Kidney (tissue), 14 donors: Measurements from ENCODE around the gene SPOCK1. TPM values are rescaled to one million over a fixed set of nuclear protein-coding genes. Genes with fewer than 3 reads are reported as not detected.

ENCODE experiments used
- DNase-seq, 5 donors: peaks; one replicate each; pipeline ENCODE4 v3.0.0-alpha.2; 2013 to 2020
- FAIRE-seq: peaks from 2 replicates; lab custom pipeline; 2012; peaks lifted over from hg19 to GRCh38; lab: Jason Lieb, UNC
- H3K27ac ChIP-seq, 2 donors: one replicate each; pipeline ENCODE4 v1.7.0; 2013; ENCODE audit warnings: low read depth in 2 of 2, low read length in 2 of 2, inconsistent platforms in 1 of 2
- H3K27me3 ChIP-seq: one replicate; pipeline ENCODE4 v1.7.1; 2013; ENCODE audit warnings: low read length, inconsistent platforms; ENCODE audit not compliant: control insufficient read depth, insufficient read depth
- H3K36me3 ChIP-seq, 3 donors: one replicate each; pipeline versions ENCODE4 v1.7.0 to v1.7.1; 2013; ENCODE audit warnings: low read length in 3 of 3, control low read depth in 1 of 3, inconsistent platforms in 1 of 3; ENCODE audit not compliant: insufficient read depth in 3 of 3, control insufficient read depth in 2 of 3
- H3K4me1 ChIP-seq, 3 donors: one replicate each; pipeline versions ENCODE4 v1.7.0 to v1.7.1; 2013; ENCODE audit warnings: low read length in 3 of 3, inconsistent platforms in 1 of 3, low read depth in 1 of 3; ENCODE audit not compliant: control insufficient read depth in 2 of 3, insufficient read depth in 2 of 3
- H3K4me3 ChIP-seq, 3 donors: one replicate each; pipeline versions ENCODE4 v1.7.0 to v1.8.1; 2013; ENCODE audit warnings: low read length in 3 of 3, control low read depth in 1 of 3, inconsistent platforms in 1 of 3
- H3K9ac ChIP-seq, 3 donors: one replicate each; pipeline versions ENCODE4 v1.7.0 to v1.7.1; 2013; ENCODE audit warnings: low read length in 3 of 3, control low read depth in 1 of 3, inconsistent platforms in 1 of 3
- H3K9me3 ChIP-seq, 3 donors: one replicate each; pipeline versions ENCODE4 v1.7.0 to v1.7.1; 2013; ENCODE audit warnings: low read length in 3 of 3, control low read depth in 1 of 3, inconsistent platforms in 1 of 3; ENCODE audit not compliant: control insufficient read depth in 2 of 3, insufficient read depth in 1 of 3
- CTCF ChIP-seq: IDR thresholded peaks from 3 replicates; pipeline ENCODE4 v1.5.1; 2012; ENCODE audit warnings: mild to moderate bottlenecking, moderate library complexity, borderline replicate concordance; ENCODE audit not compliant: insufficient read depth; ENCODE audit errors: extremely low read depth
- intact Hi-C: fragments of 100-400 bp; cut with DNase I; formaldehyde crosslinking; loops from one replicate; pipeline ENCODE4 v1.11.1; 2022
- polyA plus RNA-seq: library from polyadenylated mRNA; stranded (reverse); fragments of 350-450 nt; fragmentation: Illumina TruSeq; extraction: RNeasy Lipid Tissue Mini Kit (QIAGEN cat#74804); gene quantifications from one replicate; pipeline ENCODE4 v1.2.3, GENCODE V29; 2014; ENCODE audit warnings: low read depth, low replicate concordance; ENCODE audit not compliant: insufficient read depth
- total RNA-seq: library from RNA; stranded (reverse); fragmentation: NEBNext Ultra II Directional; extraction: Animal tissue kit (Norgen Biotek cat#: 25700); gene quantifications from one replicate; pipeline ENCODE4 v1.2.1, GENCODE V29; 2021
- donor health status: control.
- donor health status: control.
- donor health status: control.
- donor health status: control.
- donor health status: control.
- donor health status: DM: yes; HTN: yes; CAD: no.
- donor health status: Normal renal cell carcinoma (clear cell type).

Gene SPOCK1
- total and polyA plus RNA-seq, 2 donors from 2014 or later = 15.7 to 32.8 TPM

GRCh38 chr5:137372773-137373160 is 126.4 kb downstream of the SPOCK1 start:
- H3K9ac ChIP-seq = no peak overlapping the region
- FAIRE-seq (no peak), DNase-seq (no peak)
- TF ChIP-seq CTCF = no peak
- intact Hi-C loops = no loop called here
- H3K27me3 ChIP-seq = no peaks in the 10 kb centered on the region
- no peak overlapping the region for H3K4me3 ChIP-seq
- no peak overlapping the region for H3K27ac ChIP-seq
- no peaks in the 10 kb centered on the region for H3K36me3 ChIP-seq
- no peaks in the 10 kb centered on the region for H3K9me3 ChIP-seq
- no peaks in the 10 kb centered on the region for H3K4me1 ChIP-seq

DNA sequence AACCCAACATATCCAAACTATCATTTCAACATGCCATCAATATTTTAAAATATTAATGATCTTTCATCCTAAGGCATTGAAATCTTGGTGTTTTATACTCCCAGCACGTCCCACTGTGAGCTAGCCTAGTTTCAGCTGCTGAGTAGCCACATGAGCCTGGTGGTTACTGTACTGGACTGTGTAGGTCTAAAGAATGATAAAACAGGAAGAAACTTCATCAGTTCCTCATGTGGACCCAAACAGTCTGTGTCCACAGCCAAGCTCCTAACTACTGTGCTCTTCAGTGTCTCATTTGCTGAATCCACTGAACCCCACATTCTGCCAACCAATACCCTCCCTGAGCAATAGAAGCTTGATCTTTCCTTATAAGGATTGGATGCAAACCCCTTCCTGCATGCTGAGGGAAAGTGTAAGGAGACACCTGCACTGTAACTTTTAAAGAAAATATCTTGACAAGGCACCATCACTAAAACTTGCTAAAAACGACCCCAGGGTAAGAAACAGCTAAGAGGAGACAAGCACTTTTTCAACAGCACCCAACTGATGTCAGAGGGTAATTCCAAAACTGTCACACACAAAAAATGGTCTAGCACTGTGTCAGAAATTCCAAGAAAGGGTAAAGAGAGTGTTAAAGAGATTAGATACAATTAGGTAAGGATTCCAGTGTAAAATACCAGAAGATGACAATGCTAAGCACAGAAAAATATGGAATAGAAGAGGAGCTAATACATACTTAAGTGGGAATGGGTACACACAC is 126.9 kb downstream of the SPOCK1 start:
- no peaks in the 10 kb centered on the region for H3K9me3 ChIP-seq
- no peak overlapping the region for H3K27ac ChIP-seq
- FAIRE-seq = no peak
- no peak overlapping the region for H3K4me3 ChIP-seq
- TF ChIP-seq CTCF = no peak
- intact Hi-C loops = no loop called here
- no peaks in the 10 kb centered on the region for H3K4me1 ChIP-seq
- no peaks in the 10 kb centered on the region for H3K36me3 ChIP-seq
- DNase-seq = no peak
- H3K27me3 ChIP-seq = no peaks in the 10 kb centered on the region
- no peak overlapping the region for H3K9ac ChIP-seq

DNA sequence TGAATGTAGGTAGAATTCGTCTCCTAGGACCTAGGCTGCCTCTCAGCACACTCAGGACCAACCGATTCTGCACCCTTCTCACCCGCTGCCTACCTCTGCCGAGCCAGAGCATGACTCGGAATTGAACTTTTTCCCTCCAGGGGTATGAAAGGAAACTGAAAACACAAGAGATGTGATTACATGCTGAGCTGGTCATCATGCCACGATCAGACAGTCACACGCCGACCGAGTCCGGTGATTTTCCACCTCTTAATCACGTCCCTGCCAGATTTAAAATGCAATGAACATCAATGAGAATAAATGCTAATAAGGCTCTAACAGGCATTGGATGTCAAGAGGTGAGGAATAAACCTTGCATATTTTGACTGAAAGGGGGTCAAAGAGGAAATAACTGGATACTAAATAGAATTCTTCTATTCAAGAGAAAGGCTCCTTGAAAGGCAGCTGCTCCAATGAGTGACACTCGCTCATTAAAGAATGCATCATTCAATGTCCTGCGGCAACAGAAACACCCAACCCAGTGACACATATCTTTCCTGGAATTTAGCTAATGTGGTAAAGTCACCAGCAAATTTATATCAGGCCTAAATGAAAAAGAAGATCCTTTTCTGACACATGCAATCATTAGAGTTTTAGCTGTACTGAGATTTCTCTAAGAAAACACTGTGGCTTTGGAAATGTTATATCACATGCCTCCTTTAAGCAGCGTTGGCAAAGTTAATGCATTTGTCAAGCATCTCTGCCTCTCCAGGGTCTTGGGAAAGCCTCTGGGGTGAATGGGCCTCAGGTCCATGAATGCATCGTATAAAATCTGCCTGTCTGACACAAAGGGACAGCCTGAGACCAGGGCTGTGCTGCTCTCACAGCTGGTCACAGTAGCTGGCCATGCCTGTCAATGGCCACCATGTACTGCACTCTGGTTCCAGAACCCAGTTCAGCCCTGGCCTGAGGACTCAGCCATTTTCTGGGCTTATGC is 128.7 kb downstream of the SPOCK1 start:
- no peak for FAIRE-seq
- Histone ChIP-seq H3K4me3 (no peak overlapping the region), H3K27me3 (no peaks in the 10 kb centered on the region), H3K9ac (no peak overlapping the region), H3K27ac (no peak overlapping the region), H3K4me1 (peaks cover 0 to 13% (median 5%) of the 10 kb centered on the region in 3 donors), H3K9me3 (no peaks in the 10 kb centered on the region), H3K36me3 (no peaks in the 10 kb centered on the region)
- TF ChIP-seq CTCF = no peak
- intact Hi-C loops = no loop called here
- no peak for DNase-seq
